ENCODE results near the gene IMMP2L. TPM values are rescaled to one million over a fixed set of nuclear protein-coding genes. Genes with fewer than 3 reads are reported as not detected.

Gene IMMP2L
- total and polyA plus RNA-seq, 2 donors (not counting 3 experiments of a cell fraction or from before 2014, with no cell fraction given): 9.9 to 11.8 TPM

DNA sequence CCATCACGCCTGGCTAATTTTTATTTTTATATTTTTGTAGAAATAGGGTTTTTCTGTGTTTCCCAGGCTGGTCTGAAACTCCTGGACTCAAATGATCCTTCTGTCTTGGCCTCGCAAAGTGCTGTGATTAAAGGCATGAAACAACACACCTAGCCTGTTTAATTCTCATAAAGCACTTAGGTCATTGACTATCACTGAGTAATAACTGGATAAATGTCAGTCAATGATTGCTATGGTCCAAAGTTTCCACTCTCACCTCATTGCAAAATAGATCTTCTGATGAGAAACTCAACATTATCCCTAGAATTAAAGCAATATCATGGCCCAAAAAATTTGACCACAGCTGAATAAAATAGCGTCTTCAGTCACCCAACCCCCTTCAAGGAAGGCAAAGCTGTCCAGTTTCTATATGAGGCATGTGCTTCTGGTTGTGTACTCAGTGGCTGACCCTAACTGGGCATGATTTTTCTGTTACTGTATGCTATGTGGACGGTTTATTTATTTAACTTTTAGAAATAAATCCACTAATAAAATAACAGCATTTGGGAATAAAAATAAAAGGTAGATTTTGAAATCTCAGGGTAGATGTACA is 557.9 kb downstream of the IMMP2L start:
- TF ChIP-seq GATA2 (IDR thresholded peaks at IDR 0.05; ENCODE audit: insufficient read depth, insufficient read length, low read depth, low read length): no peak
- TF ChIP-seq POLR2A (IDR thresholded peaks at IDR 0.05; ENCODE audit: low read depth, low read length): no peak
- TF ChIP-seq JUN (IDR thresholded peaks at IDR 0.05; ENCODE audit: borderline replicate concordance, insufficient read depth, insufficient read length, low read depth): no peak
- no peak for TF ChIP-seq POLR2AphosphoS5 (IDR thresholded peaks at IDR 0.05; ENCODE audit: insufficient read depth, low read depth, low read length)
- no peak for TF ChIP-seq EZH2 (IDR thresholded peaks at IDR 0.05; ENCODE audit: borderline replicate concordance, low read depth, low read length, severe bottlenecking)
- TF ChIP-seq, protein P1, sequence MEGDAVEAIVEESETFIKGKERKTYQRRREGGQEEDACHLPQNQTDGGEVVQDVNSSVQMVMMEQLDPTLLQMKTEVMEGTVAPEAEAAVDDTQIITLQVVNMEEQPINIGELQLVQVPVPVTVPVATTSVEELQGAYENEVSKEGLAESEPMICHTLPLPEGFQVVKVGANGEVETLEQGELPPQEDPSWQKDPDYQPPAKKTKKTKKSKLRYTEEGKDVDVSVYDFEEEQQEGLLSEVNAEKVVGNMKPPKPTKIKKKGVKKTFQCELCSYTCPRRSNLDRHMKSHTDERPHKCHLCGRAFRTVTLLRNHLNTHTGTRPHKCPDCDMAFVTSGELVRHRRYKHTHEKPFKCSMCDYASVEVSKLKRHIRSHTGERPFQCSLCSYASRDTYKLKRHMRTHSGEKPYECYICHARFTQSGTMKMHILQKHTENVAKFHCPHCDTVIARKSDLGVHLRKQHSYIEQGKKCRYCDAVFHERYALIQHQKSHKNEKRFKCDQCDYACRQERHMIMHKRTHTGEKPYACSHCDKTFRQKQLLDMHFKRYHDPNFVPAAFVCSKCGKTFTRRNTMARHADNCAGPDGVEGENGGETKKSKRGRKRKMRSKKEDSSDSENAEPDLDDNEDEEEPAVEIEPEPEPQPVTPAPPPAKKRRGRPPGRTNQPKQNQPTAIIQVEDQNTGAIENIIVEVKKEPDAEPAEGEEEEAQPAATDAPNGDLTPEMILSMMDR (IDR thresholded peaks at IDR 0.05; ENCODE audit: extremely low read depth in 1 of 2, insufficient read depth in 1 of 2, low read depth in 1 of 2, low read length in 2 of 2): no peak
- no peak for TF ChIP-seq MYC (IDR thresholded peaks at IDR 0.05; ENCODE audit: low read depth, low read length)
- TF ChIP-seq, protein P2, sequence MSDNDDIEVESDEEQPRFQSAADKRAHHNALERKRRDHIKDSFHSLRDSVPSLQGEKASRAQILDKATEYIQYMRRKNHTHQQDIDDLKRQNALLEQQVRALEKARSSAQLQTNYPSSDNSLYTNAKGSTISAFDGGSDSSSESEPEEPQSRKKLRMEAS (IDR thresholded peaks at IDR 0.05; ENCODE audit: insufficient read depth, insufficient read length): no peak
- no peak for TF ChIP-seq FOS (IDR thresholded peaks at IDR 0.05; ENCODE audit: borderline replicate concordance, insufficient read depth, low read length)
- no TSS peak for BruUV-seq (replicated peaks)
- H3K36me3 ChIP-seq (ENCODE audit: control insufficient read depth in 2 of 2, extremely low read depth in 1 of 2, insufficient read depth in 2 of 2, low read length in 2 of 2): no peaks in the 10 kb centered on the region
- H3K79me2 ChIP-seq (ENCODE audit: control insufficient read depth, insufficient read depth, low read length): no peaks in the 10 kb centered on the region
- no peak for FAIRE-seq
- H3K27ac ChIP-seq (ENCODE audit: insufficient read depth, low read depth, low read length): no peak overlapping the region
- ChIA-PET POLR2A (no interaction called here), CTCF (no interaction called here)
- no peak overlapping the region for H2AFZ ChIP-seq (ENCODE audit: low read depth, low read length)
- no peak overlapping the region for H3K4me2 ChIP-seq (ENCODE audit: insufficient read depth, low read length)
- DNase-seq (ENCODE audit: low read depth, low spot score): no peak
- dilution Hi-C loops (cut with MboI; ENCODE audit: extremely low pct_ligation_motif_present, low sequenced_read_pairs) (no loop called here), intact Hi-C loops (cut with micrococcal nuclease) (no loop called here)
- no peaks in the 10 kb centered on the region for H4K20me1 ChIP-seq (replicated peaks; ENCODE audit: control insufficient read depth, extremely low read depth, insufficient read depth, low read length)
- no peaks in the 10 kb centered on the region for H3K9me3 ChIP-seq (replicated peaks; ENCODE audit: control insufficient read depth, insufficient read depth, low read length)
- no peak overlapping the region for H3K9ac ChIP-seq (replicated peaks; ENCODE audit: extremely low read depth, insufficient read depth, low read length)
- H3K4me1 ChIP-seq (ENCODE audit: control insufficient read depth, extremely low read depth, insufficient read depth, low read length): no peaks in the 10 kb centered on the region
- H3K27me3 ChIP-seq (ENCODE audit: control insufficient read depth in 2 of 2, insufficient read depth in 2 of 2, low read length in 2 of 2): no peaks in the 10 kb centered on the region
- no peak overlapping the region for H3K4me3 ChIP-seq (replicated peaks in 1 of 3; ENCODE audit: insufficient read depth in 1 of 3, low read depth in 1 of 3, low read length in 3 of 3)
- H3K9me1 ChIP-seq (replicated peaks; ENCODE audit: control insufficient read depth, extremely low read depth, insufficient read depth, low read length): no peaks in the 10 kb centered on the region
